Ovary (tissue), 9 donors: ENCODE data around the gene ADAMTS17. TPM values are rescaled to one million over a fixed set of nuclear protein-coding genes. Genes with fewer than 3 reads are reported as not detected.
A peak's percentile ranks its signal among the peaks of the same experiment; 100 is the strongest.

Experiments used
- DNase-seq, 5 donors: peaks; one replicate each; pipeline ENCODE4 v3.0.0-alpha.2; 2019 to 2020
- H3K27ac ChIP-seq, 2 donors: fragments of 200-600 bp; one replicate each; pipeline versions ENCODE4 v1.5.1 to v1.8.0; 2019 to 2022
- H3K27me3 ChIP-seq: fragments of 200-600 bp; one replicate; pipeline ENCODE4 v1.8.0; 2022
- H3K36me3 ChIP-seq: fragments of 200-600 bp; sonication (generic); one replicate; pipeline ENCODE4 v1.5.1; 2019
- H3K4me1 ChIP-seq: one replicate; pipeline ENCODE4 v1.8.1; 2013; ENCODE audit warnings: mild to moderate bottlenecking, moderate library complexity; ENCODE audit not compliant: insufficient read depth
- H3K4me3 ChIP-seq: fragments of 200-600 bp; sonication (generic); one replicate; pipeline ENCODE4 v1.5.1; 2017
- H3K9me3 ChIP-seq, 2 donors: fragments of 200-600 bp in 1 of 2; sonication (generic) in 1 of 2; one replicate each; pipeline versions ENCODE4 v1.5.1 to v1.8.1; 2013 to 2019; ENCODE audit warnings: mild to moderate bottlenecking in 1 of 2, moderate library complexity in 1 of 2
- CTCF ChIP-seq, 3 donors: fragments of 450-650 bp in 2 of 3; fragments of 200-600 bp in 1 of 3; IDR thresholded peaks; one replicate each; pipeline versions ENCODE4 v1.5.1 to v1.8.0; 2016 to 2022; ENCODE audit warnings: antibody characterized with exemption in 3 of 3, mild to moderate bottlenecking in 1 of 3
- EP300 ChIP-seq: sonication (generic); formaldehyde crosslinking; IDR thresholded peaks from one replicate; pipeline ENCODE4 v1.6.1; 2017; ENCODE audit warnings: antibody characterized with exemption
- POLR2A ChIP-seq: fragments of 450-650 bp; IDR thresholded peaks from one replicate; pipeline ENCODE4 v1.6.1; 2017; ENCODE audit warnings: antibody characterized with exemption, mild to moderate bottlenecking, moderate library complexity
- WGBS, 3 donors: extraction: QIAGEN DNeasy Blood & Tissue Kit in 1 of 3; methylation state at CpG; one replicate each; pipeline versions ENCODE4 v1.1.5 to v1.1.7; 2013 to 2017; 5-methylcytosine and 5-hydroxymethylcytosine counted together
- intact Hi-C, 4 donors: fragments of 100-400 bp; cut with DNase I; formaldehyde crosslinking; loops; one replicate each; pipeline versions ENCODE4 v1.11.0 to v1.15.1; 2022 to 2023
- polyA plus RNA-seq, 2 donors: library from polyadenylated mRNA; stranded (reverse); fragments of 200-250 nt in 1 of 2; fragments of 350-450 nt in 1 of 2; fragmentation: Illumina TruSeq in 1 of 2; extraction: RNeasy Lipid Tissue Mini Kit (QIAGEN cat#74804) in 1 of 2; gene quantifications; one replicate each; pipeline ENCODE4 v1.2.3, GENCODE V29; 2013 to 2014
- total RNA-seq, 7 donors: library from RNA; depleted of rRNA in 2 of 7; stranded (reverse); fragments of >200 nt in 2 of 7; fragmentation: NEBNext Ultra II Directional in 3 of 7; extraction: Animal tissue kit (Norgen Biotek cat#: 25700) in 3 of 7; gene quantifications; one replicate each; pipeline versions ENCODE4 v1.1.0 to v1.2.4, GENCODE V29; 2016 to 2023
- donor health status: DM: no; HTN: no; CAD: no; lungs with moderate emphysema.
- donor health status: DM: no; HTN: no; CAD: no.
- donor health status: Bipolar disorder and iron deficiency.
- donor health status: DM: yes; HTN: yes; CAD: no.
- donor health status: DM: no; HTN: no; CAD: no.
- donor health status: DM: yes; HTN: yes; CAD: no.

Gene ADAMTS17
- total and polyA plus RNA-seq, 9 donors, result 1.3 to 11.3 (median 5.9) TPM

GRCh38 chr15:100186960-100187359 is 154.8 kb downstream of the ADAMTS17 start:
- 86 to 90% (median 87%) methylated on average over 6 of the region's 6 CpGs for WGBS, 3 donors

DNA sequence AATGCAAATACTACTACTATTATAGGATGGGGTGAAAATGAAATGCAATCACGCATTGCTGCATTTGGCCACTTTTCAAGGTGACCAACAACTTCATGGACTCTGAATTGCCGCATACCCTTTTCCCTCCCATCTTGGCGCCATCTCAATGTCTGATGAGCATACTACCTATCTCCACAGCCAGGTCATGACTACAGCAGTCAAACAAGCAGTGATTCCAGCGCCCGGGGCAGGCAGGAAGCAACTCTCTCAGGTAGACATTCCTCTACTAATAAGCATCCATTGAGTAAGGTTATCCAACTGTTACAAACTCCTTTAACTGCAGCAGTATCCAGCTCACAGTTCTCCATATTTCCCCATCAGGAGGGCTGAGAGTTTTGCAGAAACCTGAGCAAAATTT is 155.4 kb downstream of the ADAMTS17 start:
- WGBS, 3 donors, result 91 to 93% (median 93%) methylated on average over 5 of the region's 5 CpGs
- DNase-seq, result peak in 1 of 5 donors; percentile 3
- Histone ChIP-seq H3K27me3 (no peaks in the 10 kb centered on the region), H3K27ac (no peak overlapping the region), H3K4me1 (no peaks in the 10 kb centered on the region), H3K36me3 (no peaks in the 10 kb centered on the region), H3K4me3 (no peak overlapping the region), H3K9me3 (no peaks in the 10 kb centered on the region)
- no peak for TF ChIP-seq CTCF (IDR thresholded peaks at IDR 0.05)
- TF ChIP-seq EP300, result no peak
- no peak for TF ChIP-seq POLR2A
- intact Hi-C loops, result no loop called here

More at GRCh38 chr15:100186960-100187359, 154.8 kb downstream of the ADAMTS17 start:
- intact Hi-C loops, result no loop called here
- Histone ChIP-seq H3K27ac (no peak overlapping the region), H3K9me3 (no peaks in the 10 kb centered on the region), H3K36me3 (no peaks in the 10 kb centered on the region), H3K4me1 (no peaks in the 10 kb centered on the region), H3K27me3 (no peaks in the 10 kb centered on the region), H3K4me3 (no peak overlapping the region)
- no peak for TF ChIP-seq POLR2A
- no peak for TF ChIP-seq CTCF (IDR thresholded peaks at IDR 0.05)
- TF ChIP-seq EP300, result no peak
- no peak for DNase-seq

GRCh38 chr15:100183921-100184495 is 157.8 kb downstream of the ADAMTS17 start:
- peak in 1 of 5 donors; percentile 18 for DNase-seq
- no peak overlapping the region for H3K27ac ChIP-seq
- intact Hi-C loops, result no loop called here
- no peaks in the 10 kb centered on the region for H3K36me3 ChIP-seq
- H3K4me3 ChIP-seq, result no peak overlapping the region
- no peaks in the 10 kb centered on the region for H3K27me3 ChIP-seq
- TF ChIP-seq EP300 (no peak), CTCF (IDR thresholded peaks at IDR 0.05) (no peak), POLR2A (no peak)
- WGBS, 3 donors, result 91 to 92% (median 92%) methylated on average over 4 of the region's 4 CpGs
- no peaks in the 10 kb centered on the region for H3K4me1 ChIP-seq
- H3K9me3 ChIP-seq, result no peaks in the 10 kb centered on the region

DNA sequence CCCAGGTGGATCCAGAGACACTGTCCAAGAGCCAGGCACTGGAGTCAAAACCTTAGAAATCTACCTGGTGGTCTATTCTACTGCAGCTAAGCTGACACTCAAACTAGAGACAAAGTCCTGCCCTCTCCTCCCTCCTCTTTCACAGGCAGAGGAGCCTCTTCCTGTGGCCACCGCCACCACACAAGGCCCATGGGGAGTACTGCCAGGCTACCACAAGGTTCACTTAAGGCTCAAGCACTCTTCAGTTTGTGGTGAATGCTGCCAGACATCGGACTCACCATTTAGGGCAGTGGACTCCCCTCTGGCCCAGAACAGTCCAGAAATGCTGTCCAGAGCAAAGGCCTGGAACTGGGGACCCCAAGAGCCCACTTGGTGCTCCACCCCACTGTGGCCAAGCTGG is 160.9 kb downstream of the ADAMTS17 start:
- intact Hi-C loops, result no loop called here
- WGBS, 3 donors, result 95 to 100% (median 96%) methylated on average over 2 of the region's 2 CpGs
- no peak for TF ChIP-seq CTCF (IDR thresholded peaks at IDR 0.05)
- no peak for TF ChIP-seq EP300
- DNase-seq, result peak in 1 of 5 donors; percentile 11
- no peaks in the 10 kb centered on the region for H3K27me3 ChIP-seq
- no peaks in the 10 kb centered on the region for H3K9me3 ChIP-seq
- H3K4me3 ChIP-seq, result no peak overlapping the region
- H3K27ac ChIP-seq, result no peak overlapping the region
- H3K36me3 ChIP-seq, result no peaks in the 10 kb centered on the region
- H3K4me1 ChIP-seq, result no peaks in the 10 kb centered on the region
